ENCODE data around the gene CX3CR1.
A peak's percentile ranks its signal among the peaks of the same experiment; 100 is the strongest.

CX3CR1 gene

DNA sequence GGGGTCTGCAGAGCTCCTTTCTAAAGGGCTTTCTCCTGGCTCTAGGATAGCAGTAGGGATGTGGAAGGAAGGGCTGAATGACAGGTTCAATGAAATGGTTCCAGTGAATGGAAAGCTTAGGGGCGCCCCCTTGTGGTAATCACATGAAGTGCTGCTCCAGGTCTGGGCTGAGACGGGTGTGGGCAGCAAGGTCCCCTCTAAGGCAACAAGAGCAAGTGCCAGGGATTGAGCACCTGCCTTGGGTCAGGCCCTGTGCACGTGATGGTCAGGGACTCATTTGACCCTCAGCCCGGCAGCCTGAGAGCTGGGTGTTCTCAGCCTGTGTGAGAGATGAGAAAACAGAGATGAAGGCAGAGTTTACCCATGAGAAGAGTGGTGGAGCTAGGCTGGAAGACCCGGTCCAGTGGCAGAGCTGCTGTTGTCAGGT is 12.1 kb upstream of the CX3CR1 start:
- DNase-seq (ENCODE audit: low spot score) = no peak

DNA sequence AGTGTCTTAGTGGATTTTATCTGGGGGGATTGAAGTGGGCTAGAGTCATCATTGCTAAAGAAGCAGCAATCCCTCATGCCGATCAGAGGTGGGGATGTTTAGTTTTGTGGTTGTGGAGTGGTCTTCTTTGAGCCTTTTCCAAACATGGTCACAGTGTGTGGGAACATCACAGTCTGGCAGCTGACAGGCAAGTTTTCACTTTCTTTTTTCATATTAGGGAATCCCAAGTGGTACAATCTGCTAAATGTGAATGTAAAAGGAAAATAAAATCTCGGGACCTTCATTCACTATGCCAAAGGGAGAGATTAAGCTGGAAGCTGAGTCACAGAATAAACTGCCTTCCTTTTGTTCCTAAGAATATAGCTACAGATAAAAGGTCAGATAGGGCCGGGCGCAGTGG is 10.4 kb upstream of the CX3CR1 start:
- DNase-seq (ENCODE audit: low spot score) = no peak

DNA sequence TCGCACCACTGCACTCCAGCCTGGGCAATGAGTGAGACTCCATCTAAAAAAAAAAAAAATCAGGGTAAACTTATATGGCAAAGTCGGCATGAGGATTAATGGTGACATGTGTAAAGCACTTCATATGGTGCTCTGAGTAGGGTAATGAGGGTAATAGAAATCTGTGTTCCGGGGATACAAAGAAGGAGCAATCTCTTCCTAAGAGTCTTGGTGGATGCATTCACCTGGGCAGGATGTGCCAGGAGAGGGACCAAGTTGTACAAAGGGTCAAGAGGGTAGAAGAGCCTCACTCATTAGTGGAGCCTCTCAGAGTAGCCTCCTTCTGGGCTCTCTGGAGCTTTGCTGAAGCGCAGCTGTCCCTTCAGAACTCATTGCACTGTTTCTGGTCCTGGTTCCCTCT is 9.3 kb upstream of the CX3CR1 start:
- no peak for DNase-seq (ENCODE audit: low spot score)

DNA sequence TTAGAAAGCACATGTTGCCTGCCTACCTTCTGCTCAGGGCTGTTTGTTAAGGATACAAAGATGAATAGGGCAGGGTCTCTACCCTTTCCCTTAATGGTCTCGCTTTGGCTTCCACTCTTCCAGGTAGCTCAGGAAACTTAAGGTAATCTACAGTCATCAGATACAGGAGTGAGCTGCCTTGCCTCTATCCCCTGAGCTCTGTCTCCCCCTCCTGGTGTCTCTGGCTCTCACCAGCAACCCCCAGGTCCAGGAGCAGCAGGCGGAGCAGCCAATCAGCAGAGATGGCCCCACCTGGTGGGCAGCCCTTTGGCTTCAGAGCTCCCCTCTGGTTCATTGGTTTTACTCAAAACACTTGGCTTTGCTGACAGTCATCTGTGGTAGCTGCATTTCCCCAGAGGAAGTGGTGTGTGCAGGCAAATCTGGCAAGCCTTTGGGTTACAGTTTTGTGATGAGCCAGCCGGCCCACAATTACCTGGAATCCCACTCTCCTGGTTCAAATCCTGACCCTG is 8.5 kb upstream of the CX3CR1 start:
- DNase-seq (ENCODE audit: low spot score) = peak; percentile 70

DNA sequence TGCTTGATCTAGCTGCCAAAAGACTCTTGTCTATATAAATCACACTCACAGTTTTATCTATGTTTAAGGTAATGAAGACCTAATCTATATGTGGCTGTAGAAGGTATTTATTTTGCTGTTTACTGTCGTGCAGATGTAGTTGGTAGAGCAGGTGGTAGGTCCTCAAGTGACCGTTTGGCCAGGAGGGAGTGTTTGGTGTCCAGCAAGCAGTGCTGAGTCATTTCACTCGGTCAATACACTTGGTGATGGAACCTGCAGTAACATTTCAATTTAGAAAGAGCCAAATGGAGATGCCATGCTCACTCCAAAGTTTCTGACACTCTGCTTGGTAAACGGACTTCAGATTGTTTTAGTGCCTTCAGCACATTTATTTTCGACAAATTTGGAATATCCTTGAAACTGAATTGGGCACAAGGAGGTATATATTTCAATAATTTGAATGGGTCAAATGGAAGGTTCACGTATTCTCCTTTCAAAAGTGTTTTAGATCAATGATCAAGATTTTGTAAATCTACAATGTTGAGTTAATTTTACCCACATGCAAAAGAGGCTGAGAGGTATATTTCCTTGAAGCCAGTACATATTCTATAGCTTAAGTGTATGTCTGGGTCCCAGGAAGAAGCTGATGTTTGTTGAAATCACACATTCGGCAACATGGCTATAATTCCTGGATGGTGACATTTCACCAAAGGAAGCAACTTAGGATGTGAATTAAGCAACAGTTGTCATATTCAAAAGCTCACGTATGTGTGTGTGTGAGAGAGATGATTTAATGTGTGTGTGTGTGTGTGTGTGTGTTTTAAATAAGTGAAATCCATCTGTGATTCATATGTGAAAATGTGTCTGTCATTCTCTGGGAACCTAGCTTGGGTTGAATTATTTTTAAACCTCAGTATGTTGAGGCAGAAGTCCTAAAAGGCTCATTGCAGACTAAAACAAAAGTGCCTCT is 7.7 kb upstream of the CX3CR1 start:
- DNase-seq (ENCODE audit: low spot score) = no peak

DNA sequence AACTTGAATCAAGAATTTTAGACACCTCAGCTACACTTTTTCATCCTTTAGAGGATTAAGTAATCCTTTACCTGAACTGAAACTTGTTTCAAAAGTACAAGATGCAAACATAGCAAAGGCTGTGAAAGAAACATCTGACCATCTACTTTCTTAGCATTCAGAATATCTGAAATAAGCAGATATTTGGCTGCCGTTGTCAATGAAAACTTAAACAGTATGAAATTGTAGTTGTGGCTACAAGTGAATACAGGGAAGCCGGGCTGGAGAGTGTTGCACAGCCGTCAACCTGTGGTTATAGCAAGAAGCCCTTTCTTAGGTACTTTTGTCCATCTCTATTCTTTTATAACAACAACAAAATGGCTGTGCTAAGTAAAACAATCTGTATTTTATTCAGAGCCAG is 6.9 kb upstream of the CX3CR1 start:
- DNase-seq (ENCODE audit: low spot score) = no peak

DNA sequence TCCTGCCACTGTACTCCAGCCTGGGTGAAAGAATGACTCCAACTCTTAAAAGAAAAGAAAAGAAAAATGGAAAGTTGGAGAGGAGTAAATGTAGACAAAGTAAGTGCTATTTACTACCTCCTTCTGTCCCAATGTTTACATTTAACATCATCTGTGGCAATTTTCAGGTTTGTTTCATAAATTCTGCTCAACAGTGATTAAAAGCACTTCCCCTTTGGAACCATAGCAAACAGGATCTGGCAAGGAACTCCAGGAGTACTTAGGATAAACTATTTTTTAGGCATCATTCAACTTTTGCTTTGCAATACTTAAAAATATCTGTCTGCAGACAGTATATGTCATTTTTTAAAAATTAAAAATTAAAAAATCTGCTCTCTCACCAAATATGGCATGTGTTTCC is 5.5 kb upstream of the CX3CR1 start:
- no peak for DNase-seq (ENCODE audit: low spot score)

DNA sequence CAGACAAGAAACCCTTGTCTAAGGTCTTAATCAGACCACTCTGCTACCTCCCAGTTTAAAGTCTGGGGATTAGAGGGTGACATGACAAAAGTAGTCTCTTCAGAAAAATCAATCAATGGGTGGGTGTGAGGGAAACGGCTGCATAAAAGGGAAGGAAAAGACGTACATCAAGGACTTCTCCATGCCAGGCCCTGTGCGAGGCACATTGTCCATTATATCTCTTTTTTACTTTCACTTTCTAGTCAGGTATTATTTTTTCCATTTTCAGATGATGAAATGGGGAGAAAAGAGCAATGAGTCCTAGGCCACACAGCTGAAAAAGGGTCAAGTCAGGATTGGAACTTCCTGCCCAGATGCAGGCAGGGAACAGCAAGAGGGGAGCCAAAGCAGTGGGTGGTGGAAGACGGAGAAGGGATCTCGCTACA is 4.6 kb upstream of the CX3CR1 start:
- DNase-seq (ENCODE audit: low spot score) = no peak

DNA sequence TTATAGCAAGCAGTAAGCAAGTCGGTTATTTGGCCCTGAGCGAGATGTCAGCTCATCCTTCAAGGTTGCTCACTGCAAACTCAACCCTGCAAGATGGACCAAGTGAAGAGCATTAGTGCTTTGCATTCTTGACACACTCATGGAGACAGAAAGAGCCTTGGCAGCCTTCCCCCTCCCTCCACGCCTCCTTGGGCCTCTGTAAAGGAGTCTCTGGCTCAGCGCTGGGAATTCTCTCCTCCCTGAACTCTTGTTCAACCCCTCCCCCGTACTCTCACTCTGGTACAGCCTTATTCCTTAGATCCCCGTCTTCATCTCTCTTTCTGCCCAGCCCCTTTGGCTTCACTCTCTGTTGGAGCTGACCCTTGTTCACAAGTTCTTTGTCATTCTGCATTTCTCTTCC is 2.2 kb upstream of the CX3CR1 start:
- DNase-seq (ENCODE audit: low spot score) = no peak

DNA sequence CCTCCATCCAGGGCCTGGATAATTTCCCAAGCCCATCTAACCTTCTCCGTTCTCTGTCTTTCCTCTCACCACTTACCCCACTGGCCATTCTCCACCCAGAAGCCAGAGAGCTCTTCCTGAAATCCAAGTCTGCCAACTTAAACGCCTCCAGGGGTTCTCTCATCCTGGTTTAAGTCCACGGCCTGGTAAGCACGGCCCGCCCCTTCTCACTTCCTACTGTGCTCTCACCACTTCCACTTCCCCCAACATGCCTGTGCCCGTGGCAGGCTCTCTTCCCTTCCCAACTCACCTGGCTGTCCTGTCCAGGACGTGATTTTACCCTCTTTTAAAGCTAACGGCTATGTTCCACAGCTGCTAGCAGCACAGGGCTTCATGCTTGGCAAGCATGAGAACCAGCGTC is 1.7 kb upstream of the CX3CR1 start:
- no peak for DNase-seq (ENCODE audit: low spot score)

DNA sequence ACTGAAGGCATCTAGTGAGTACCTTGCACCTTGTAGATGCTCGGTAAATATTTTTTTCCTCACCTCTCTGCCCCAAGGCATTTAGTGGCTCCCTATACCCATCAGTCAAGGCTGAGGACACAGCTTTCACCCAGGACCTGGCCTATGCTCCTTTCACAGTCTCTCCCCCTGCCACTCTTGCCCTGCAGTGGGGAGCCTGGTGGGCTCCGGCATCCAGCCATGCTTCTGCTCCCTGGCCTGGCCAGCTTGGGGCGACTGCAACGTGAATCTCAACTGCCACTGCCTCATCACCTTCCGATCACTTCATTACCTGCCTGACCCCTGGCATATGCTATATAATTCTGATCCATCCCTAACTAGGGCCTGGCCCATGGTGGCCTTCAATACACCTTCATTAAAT is 735 bp upstream of the CX3CR1 start:
- DNase-seq (ENCODE audit: low spot score) = no peak

DNA sequence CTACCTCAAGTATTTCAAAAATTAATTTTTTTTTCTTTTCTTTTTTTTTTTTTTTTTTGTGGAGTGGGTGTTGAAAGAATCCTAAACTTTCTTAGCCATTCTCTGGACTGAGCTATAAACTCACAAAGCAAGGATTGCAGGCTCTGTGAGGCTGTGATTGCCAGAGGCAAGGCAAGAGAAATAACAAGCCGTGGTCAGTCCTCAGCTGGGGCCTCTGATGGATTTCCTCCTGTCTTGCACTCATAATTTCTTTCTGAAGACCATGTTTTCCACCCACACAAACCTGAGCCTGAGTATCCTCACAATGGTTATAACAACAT is 1.3 kb downstream of the CX3CR1 start:
- no peak for DNase-seq (ENCODE audit: low spot score)

DNA sequence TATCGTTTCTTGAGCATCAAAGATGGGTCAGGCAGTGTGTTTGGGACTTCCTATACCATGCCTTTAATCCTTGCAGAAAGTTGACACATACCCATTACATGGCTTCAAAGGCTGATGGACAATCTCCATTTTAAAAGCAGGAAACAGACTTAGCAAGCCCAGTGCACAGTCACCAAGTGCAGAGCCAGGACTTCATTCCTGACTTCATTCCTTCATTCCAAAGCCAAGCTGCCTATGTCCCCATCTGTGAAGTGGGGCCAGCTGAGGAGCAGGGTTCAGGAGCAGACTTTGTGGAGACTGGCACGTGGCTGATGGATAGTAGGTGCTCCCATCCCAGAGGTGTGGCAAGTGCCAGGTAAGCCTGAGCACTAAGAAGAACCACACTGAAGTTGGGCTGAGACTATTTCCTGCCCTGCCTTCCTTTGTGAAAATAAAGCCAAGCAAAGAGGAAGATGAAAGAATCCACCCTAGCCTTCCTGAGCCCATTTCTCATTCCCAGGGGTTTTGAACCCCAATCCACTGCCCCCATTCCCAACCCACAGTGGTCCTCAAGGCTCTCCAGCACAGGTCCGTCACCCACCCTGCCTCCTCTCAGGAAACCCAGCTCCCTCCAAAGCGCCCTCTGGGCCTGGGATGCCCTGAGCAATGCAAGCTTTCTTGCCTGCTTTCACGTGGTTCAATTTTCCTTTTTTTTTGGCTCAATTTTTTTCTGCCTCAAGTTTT is 1.8 kb downstream of the CX3CR1 start:
- no peak for DNase-seq (ENCODE audit: low spot score)

DNA sequence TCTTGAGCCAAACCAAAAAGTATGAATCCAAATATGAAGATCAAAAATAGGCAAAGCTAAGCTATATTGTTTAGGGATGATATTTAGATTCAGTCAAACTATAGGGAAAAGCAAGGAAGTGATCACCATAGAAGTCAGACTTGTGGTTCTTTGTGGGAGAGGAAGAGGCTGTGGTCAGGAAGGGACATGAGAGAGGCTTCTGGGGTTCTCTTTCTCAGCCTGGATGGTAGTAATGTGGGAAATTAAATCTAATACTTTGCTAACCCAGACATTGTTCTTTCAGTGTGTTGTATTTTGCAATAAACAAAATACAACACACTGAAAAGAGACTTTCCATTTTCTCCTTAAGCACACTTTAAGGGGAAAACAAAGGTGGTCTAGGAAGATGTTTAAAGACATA is 3.1 kb downstream of the CX3CR1 start:
- no peak for DNase-seq (ENCODE audit: low spot score)

DNA sequence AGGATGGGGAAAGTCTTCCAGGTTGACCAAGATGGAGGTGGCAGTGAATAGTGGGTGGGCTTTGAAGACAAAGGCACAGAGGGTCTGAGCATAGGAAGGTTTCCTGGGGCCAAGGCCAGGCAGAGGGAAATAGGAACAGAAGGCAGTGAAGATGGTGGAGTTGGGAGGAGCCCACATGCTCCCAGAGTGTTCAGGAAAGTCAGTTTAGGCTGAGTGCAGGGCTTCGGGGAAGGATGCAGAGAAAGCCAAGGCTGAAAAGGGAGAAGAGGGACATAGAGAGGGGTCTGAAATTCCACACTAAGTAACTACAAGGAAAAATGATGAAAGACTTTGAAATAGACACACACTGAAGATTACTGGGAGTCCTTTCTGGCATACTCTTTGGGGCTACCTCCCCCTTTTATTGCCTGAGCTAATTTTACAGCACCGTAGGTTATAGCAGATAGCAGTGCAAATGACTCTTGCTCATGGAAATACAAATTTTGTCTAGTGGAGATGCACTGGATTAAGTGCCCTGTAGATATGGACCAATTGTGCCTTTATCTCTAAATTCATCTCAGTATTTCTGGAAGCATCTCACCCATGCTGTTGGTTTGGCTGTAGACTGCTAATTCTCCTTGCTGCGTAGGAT is 3.8 kb downstream of the CX3CR1 start:
- DNase-seq (ENCODE audit: low spot score) = no peak

DNA sequence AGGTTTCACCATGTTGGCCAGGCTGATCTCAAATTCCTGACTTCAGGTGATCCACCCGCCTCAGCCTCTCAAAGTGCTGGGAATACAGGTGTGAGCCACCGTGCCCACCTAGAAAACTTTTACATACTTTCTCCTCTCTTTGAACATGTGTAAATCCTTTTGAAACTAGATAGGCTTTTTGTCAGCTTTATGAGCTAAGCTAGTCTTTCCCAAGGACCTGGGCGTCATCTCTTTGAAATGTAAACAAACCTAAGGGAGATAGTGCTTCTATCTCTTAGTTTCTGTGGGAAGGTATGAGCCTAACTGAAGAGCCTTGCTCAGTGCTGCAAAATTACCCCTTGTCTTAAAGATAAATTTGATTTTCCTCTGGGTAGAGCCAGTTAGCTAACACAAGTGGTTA is 4.8 kb downstream of the CX3CR1 start:
- DNase-seq (ENCODE audit: low spot score) = no peak

DNA sequence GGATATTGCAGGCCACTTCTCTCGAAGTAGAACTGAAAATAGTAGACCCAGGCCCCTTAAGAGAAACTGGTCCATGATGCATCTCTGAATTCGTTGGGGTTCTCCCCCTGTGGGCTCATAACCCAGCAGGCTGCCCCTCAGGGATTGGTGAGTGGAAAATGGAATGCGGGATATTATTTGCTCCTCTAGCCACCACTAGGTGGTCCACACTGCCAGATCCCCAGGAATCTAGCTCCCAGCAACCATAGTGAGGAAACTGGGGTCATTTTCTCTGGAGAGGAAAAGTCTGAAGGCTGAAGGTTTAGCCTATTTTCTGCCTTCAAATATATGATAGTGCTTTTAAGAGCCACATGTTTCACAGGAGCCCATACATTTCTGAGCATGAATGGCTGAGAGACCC is 6.7 kb downstream of the CX3CR1 start:
- no peak for DNase-seq (ENCODE audit: low spot score)

DNA sequence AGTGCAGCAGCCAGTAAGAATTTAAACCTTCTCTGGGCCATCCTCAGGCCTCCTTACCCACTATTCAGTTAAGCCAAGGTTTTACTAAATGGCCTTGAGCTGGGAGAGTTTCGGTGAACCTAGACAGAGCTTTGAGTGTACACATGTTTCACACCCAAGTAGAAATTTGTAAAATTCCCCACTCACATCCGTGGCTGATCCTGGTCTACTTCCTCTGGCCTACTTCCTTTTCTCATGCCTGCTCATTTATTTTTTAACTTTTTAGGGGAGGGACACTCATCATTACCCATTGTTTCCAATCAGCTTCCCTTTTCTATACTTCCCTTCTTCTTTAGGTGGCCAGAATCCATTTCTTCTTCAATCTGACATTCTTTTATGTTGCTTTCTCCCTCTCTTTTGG is 7.6 kb downstream of the CX3CR1 start:
- no peak for DNase-seq (ENCODE audit: low spot score)

DNA sequence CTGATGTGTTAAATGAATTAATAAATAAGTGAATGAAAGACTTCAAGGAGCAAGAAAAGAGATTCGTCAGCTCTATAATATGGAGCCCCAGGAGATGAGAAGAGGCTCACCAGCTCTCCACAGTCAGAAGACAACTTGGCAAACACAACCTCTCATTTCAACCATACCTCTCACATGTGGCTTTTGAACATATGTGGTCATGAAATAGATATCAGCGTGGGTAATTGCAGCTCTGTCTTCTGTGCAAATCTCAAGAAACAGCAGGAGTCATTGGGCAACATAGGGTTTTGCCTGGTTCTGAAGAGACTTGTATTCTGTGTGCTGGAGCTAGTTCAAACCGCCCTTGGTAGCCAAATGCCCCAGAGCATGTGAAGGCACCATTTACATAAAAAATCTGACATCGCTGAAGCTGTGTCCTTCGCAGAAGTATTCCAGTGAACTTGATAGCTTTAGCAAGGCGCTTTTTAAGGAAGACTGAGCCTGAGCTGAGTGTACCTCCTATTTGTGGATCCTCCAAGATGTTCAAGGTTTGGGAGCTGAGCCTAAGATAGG is 8.4 kb downstream of the CX3CR1 start:
- DNase-seq (ENCODE audit: low spot score) = no peak

DNA sequence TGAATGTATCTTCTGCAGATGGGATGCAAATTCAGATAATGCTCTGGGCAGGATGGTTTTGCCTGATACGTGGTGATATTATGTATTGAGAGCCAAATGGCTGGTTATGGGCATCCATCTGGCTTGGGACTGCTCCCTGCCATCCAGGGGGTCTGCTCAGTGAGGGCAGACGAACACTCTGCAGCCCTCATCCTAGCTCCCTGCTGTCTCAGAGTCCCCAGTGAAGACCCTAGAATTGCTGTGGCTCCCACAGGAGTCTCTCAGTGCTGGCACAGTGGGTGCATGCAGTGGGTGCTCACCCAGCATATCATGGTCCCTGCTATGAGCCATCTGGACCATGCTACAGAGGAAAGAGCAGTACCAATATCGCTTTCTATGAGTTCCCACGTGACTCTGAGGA is 10.3 kb downstream of the CX3CR1 start:
- DNase-seq (ENCODE audit: low spot score) = no peak

DNA sequence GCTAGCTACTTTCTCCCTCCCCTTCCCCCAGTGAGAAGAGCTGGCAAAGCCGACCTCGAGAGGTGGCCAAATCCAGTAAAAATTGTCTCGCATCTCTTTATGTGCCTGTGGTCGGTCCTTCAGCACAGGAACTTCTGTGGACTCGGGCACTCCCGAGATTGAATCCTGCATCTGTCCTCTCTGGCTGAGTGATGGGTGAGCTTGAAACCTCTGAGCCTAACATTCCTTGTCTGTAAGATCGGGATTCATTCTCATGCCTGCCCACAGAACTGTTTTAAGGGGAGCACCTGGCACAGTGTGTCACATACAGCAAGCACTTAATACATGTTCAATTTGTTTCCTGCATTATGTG is 11.3 kb downstream of the CX3CR1 start:
- DNase-seq (ENCODE audit: low spot score) = no peak

DNA sequence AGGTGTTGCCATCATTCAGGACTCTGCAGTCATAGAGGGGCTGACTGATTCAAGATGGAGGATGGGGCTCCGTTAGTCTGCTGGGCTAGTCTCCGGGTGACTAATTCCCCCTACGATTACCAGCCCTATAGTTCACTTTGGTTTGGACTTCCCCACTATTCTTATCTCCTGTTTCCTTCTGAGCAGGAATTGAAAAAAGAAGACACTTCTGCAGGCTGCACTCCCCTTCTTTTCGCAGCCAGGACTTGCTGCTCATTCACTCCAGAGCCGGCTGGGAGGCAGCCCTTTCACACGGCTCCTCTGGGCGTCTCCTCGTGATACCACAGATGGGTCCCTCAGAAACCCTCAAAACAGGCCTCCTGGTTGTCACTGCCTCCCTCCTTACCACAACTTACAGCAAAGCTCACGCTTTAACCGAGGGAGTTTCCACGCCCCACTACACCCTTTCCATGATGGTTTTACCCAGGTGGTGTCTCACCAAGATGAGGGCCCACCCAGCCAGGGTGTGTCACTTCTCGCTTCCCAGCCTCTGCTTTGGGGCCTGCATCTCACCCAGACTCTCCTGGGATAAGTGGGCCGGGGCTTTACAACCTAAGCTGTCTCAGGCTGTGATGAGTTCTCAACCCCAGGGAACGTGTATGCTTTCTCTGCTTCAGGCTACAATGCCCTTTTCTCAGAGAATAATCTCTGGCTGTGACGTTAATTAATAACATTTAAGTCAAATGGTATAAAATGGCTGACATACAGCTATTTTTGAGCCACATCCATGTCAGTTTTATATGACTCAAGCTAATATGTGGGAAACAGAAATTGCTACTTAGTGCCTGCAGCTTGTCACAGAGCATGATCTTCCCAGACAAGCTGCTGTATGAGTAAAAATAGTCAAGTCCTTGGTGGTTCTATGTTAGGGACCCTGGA is 11.9 kb downstream of the CX3CR1 start:
- no peak for DNase-seq (ENCODE audit: low spot score)

All from putamen (tissue), 1 donor.